Testis (tissue), 3 donors: ENCODE data around the gene MYO18A. TPM values are rescaled to one million over a fixed set of nuclear protein-coding genes. Genes with fewer than 3 reads are reported as not detected.

Experiments used
- DNase-seq: peaks from one replicate; pipeline ENCODE4 v3.0.0-alpha.2; 2019
- H3K27ac ChIP-seq, 2 donors: fragments of 200-600 bp; sonication (generic); one replicate each; pipeline ENCODE4 v1.5.1; 2019
- H3K27me3 ChIP-seq: fragments of 200-600 bp; sonication (generic); one replicate; pipeline ENCODE4 v1.5.1; 2019
- H3K36me3 ChIP-seq: fragments of 200-600 bp; sonication (generic); one replicate; pipeline ENCODE4 v1.5.1; 2017; ENCODE audit warnings: low read depth; ENCODE audit errors: missing control alignments
- H3K4me1 ChIP-seq: fragments of 200-600 bp; sonication (generic); one replicate; pipeline ENCODE4 v1.5.1; 2019
- H3K4me3 ChIP-seq, 2 donors: fragments of 200-600 bp; sonication (generic); one replicate each; pipeline ENCODE4 v1.5.1; 2017 to 2019
- H3K9me3 ChIP-seq: fragments of 200-600 bp; sonication (generic); one replicate; pipeline ENCODE4 v1.5.1; 2017
- POLR2A ChIP-seq: fragments of 450-650 bp; IDR thresholded peaks from one replicate; pipeline ENCODE4 v1.6.1; 2017; ENCODE audit warnings: antibody characterized with exemption, mild to moderate bottlenecking, moderate library complexity
- WGBS, 2 donors: methylation state at CpG; one replicate each; pipeline ENCODE4 v1.1.5; 2018; 5-methylcytosine and 5-hydroxymethylcytosine counted together
- intact Hi-C: fragments of 100-400 bp; cut with DNase I; formaldehyde crosslinking; loops from one replicate; pipeline ENCODE4 v1.15.1; 2023; ENCODE audit warnings: low total_unique reads
- polyA plus RNA-seq: library from polyadenylated mRNA; stranded (reverse); fragments of 350-450 nt; fragmentation: Illumina TruSeq; extraction: RNeasy Lipid Tissue Mini Kit (QIAGEN cat#74804); gene quantifications from one replicate; pipeline ENCODE4 v1.2.3, GENCODE V29; 2014; ENCODE audit warnings: low read depth, low replicate concordance; ENCODE audit not compliant: insufficient read depth
- total RNA-seq, 2 donors: library from RNA; depleted of rRNA; stranded (reverse); fragments of >200 nt; gene quantifications; one replicate each; pipeline ENCODE4 v1.2.3, GENCODE V29; 2016
- TF ChIP-seq, protein P1 (sequence below), 3 experiments: fragments of 450-650 bp in 2 of 3; fragments of 200-600 bp in 1 of 3; sonication (generic) in 1 of 3; IDR thresholded peaks; one replicate each; pipeline ENCODE4 v1.5.1; 2016 to 2019; ENCODE audit warnings: antibody characterized with exemption in 3 of 3, mild to moderate bottlenecking in 2 of 3, moderate library complexity in 1 of 3

The MYO18A gene
- total and polyA plus RNA-seq, 3 donors from 2014 or later: 89.1 to 154 (median 91.1) TPM

DNA sequence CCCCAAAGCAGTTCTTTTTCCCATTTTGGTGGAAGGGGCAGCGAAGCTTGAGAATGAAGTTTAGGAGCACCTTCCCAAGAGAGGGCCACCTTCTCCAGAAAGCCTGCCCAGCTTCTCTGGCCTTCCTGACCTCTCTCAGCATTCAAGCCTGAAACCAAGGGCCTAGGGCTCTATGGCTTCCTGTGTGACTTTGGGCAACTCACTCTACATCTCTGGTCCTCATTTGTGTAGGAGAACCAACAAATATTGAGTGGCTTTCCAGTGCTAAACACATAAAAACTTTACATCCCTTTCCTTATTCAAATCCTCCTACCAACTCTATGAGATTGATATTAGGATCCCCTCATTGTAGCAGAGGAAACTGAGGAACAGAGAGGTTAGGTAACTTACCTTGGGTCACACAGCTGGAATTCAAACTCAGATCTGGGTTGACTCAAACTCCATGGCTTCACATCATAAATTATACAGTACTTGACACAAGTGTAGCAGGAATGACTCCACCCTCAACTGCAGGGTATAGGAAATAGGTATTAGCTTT lies 32.0 kb upstream of the MYO18A start:
- H3K36me3 ChIP-seq: no peaks in the 10 kb centered on the region
- no peak for DNase-seq
- H3K4me1 ChIP-seq: no peaks in the 10 kb centered on the region
- TF ChIP-seq, protein P1, sequence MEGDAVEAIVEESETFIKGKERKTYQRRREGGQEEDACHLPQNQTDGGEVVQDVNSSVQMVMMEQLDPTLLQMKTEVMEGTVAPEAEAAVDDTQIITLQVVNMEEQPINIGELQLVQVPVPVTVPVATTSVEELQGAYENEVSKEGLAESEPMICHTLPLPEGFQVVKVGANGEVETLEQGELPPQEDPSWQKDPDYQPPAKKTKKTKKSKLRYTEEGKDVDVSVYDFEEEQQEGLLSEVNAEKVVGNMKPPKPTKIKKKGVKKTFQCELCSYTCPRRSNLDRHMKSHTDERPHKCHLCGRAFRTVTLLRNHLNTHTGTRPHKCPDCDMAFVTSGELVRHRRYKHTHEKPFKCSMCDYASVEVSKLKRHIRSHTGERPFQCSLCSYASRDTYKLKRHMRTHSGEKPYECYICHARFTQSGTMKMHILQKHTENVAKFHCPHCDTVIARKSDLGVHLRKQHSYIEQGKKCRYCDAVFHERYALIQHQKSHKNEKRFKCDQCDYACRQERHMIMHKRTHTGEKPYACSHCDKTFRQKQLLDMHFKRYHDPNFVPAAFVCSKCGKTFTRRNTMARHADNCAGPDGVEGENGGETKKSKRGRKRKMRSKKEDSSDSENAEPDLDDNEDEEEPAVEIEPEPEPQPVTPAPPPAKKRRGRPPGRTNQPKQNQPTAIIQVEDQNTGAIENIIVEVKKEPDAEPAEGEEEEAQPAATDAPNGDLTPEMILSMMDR (IDR thresholded peaks at IDR 0.05): no peak
- no peak for TF ChIP-seq POLR2A
- no peaks in the 10 kb centered on the region for H3K9me3 ChIP-seq
- no peak overlapping the region for H3K4me3 ChIP-seq
- 95 to 100% methylated on average over 1 of the region's 1 CpG for WGBS, 2 donors
- intact Hi-C loops: no loop called here
- H3K27me3 ChIP-seq: no peaks in the 10 kb centered on the region
- H3K27ac ChIP-seq: no peak overlapping the region

DNA sequence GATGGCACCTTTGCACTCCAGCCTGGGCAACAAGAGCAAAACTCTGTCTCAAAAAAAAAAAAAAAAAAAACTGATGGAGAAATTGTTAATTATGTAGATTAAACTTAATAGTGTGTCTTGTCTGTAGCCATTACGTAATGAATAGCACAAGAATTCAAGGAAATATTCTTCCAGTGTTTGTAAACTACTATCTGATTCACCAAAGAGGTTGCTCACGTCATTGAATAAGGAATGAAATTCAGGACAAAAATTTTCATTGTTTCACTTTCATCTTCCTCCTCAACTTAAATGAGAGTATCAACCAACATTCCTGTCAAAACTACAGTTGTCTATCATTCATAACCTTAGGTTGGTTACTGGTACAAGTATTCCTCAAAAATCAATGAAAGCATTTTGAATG lies 30.7 kb upstream of the MYO18A start:
- Histone ChIP-seq H3K4me1 (no peaks in the 10 kb centered on the region), H3K9me3 (no peaks in the 10 kb centered on the region), H3K27me3 (no peaks in the 10 kb centered on the region), H3K4me3 (no peak overlapping the region), H3K27ac (no peak overlapping the region), H3K36me3 (no peaks in the 10 kb centered on the region)
- TF ChIP-seq, protein P1 (IDR thresholded peaks at IDR 0.05): no peak
- no peak for TF ChIP-seq POLR2A
- intact Hi-C loops: no loop called here
- no peak for DNase-seq
- 71 to 76% methylated on average over 2 of the region's 2 CpGs for WGBS, 2 donors

DNA sequence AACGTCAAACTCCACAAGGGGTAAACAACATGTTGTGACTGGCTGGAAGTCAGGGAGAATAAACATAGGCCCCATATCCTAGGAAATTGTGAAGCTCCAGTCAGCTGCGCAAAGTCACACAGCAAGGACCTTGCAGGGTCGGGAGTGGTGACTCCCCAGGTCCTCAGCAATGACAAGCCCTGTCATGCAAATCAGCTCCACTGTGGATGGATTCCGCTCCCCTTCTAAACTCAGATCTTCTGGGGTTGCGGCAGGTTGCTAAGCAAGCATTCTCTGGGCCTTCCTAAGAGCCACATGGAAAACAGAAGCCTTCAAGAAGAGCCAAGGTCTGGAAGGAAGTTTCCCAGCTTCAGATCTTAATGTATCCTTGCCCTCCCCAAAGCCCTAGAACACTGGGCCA lies 28.9 kb upstream of the MYO18A start:
- 88 to 90% methylated on average over 5 of the region's 5 CpGs for WGBS, 2 donors

DNA sequence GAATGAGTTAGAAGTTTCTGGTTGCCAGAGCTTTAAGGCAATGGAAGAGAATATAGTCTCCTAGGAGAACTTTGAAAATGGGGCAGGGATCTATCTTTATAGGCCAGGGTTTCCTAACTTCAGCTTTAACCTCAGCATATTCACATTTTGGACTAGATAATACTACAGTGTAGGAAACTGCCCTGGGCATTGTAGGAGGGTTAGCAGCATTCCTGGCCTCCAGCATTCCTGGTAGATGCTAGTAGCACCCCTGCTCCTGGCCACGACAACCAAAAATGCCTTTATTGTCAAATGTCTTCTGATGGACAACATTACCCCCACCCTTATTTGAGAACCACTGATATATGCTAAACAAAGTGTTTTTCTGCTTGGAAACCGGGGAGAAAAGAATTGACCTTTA lies 27.8 kb upstream of the MYO18A start:
- DNase-seq: no peak
- 85 to 92% methylated on average over 2 of the region's 2 CpGs for WGBS, 2 donors
- intact Hi-C loops: no loop called here

More for the DNA sequence above, 28.9 kb upstream of the MYO18A start:
- H3K4me3 ChIP-seq: no peak overlapping the region
- H3K4me1 ChIP-seq: peaks cover 8% of the 10 kb centered on the region
- no peaks in the 10 kb centered on the region for H3K9me3 ChIP-seq
- H3K36me3 ChIP-seq: no peaks in the 10 kb centered on the region
- H3K27ac ChIP-seq: no peak overlapping the region
- no peak for DNase-seq
- intact Hi-C loops: no loop called here
- TF ChIP-seq, protein P1 (IDR thresholded peaks at IDR 0.05): no peak
- TF ChIP-seq POLR2A: no peak
- H3K27me3 ChIP-seq: no peaks in the 10 kb centered on the region

More for the DNA sequence above, 27.8 kb upstream of the MYO18A start:
- Histone ChIP-seq H3K9me3 (no peaks in the 10 kb centered on the region), H3K4me1 (peaks cover 8% of the 10 kb centered on the region), H3K27me3 (no peaks in the 10 kb centered on the region), H3K4me3 (no peak overlapping the region), H3K36me3 (no peaks in the 10 kb centered on the region), H3K27ac (no peak overlapping the region)
- no peak for TF ChIP-seq POLR2A
- TF ChIP-seq, protein P1 (IDR thresholded peaks at IDR 0.05): no peak
